Right kidney (tissue), 1 donor: Measurements from ENCODE around the gene FNBP1.
"Not testable (repeated sequence)": the region's sequence is repeated elsewhere in the genome, so short reads cannot be mapped to it uniquely, and the experiment has no call there.

Experiments
- DNase-seq: peaks from one replicate; pipeline ENCODE4 v3.0.0-alpha.2; 2016

The FNBP1 gene

DNA sequence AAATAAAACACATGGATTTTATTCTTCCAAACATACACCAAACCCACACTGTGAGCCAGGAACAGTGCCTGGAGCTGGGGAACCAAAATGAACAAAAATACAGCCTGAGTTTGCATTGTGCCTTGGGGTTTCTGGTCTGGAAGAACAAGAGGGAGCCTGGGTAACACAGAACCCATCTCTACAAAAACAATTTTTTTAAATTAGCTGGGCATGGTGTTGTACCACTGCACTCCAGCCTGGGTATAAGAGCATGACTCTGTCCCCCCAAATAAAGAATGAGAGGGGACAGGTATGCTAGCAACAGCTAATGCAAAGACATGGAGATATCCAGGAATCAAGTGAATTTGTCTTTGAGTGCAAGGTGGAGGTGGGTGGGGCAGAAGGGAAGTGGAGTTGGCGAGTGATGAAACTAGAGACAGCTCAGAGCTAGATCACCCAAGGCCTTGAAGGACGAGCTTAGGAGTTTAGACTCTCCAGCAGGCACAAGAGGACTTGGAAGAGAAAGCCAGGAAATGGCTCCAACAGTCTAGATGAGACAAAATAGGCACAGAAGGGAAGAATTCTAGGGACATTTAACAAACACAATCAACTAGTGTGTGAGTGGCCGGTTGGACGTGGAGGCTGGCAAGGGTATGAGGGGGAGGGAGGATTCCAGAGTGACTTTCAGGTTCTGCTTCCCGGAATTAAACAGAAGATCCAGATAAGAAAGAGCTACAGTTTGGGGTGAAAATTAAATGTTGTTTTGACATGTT lies 47.4 kb downstream of the FNBP1 start:
- no peak for DNase-seq

DNA sequence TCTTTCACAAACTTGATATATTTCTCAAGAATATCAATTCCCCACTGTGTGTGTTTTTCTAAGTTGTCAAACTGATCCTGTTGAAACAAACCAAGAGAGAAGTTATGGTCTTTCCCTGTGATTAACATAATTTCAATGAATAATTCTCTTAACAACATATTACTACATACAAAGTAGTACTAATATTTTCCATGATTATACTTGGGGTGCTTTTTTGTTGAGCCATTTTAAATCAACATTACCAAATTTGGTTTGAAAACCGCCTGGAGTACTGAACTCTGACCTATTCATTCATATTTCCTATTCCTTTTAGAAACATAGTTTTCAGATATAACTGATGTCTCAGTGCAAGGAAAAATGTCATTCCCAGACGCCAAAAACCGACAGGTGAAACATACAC lies 48.1 kb downstream of the FNBP1 start:
- DNase-seq, result no peak

DNA sequence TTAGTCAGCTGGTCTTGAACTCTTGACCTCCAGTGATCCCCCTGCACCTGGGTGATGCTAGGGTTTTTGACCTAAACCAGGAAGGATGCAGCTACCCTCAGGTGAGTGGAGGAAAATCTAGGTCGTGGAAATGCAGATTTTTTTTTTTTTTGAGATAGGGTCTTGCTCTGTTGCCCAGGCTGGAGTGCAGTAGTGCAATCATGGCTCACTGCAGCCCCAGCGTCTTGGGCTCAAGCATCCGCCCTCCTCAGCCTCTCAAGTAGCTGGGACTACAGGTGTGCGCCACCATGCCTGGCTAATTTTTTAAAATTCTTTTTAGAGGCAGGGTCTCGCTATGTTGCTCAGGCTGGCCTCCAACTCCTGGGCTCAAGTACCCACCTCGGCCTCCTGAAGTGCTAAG lies 51.9 kb downstream of the FNBP1 start:
- not testable (repeated sequence) for DNase-seq

DNA sequence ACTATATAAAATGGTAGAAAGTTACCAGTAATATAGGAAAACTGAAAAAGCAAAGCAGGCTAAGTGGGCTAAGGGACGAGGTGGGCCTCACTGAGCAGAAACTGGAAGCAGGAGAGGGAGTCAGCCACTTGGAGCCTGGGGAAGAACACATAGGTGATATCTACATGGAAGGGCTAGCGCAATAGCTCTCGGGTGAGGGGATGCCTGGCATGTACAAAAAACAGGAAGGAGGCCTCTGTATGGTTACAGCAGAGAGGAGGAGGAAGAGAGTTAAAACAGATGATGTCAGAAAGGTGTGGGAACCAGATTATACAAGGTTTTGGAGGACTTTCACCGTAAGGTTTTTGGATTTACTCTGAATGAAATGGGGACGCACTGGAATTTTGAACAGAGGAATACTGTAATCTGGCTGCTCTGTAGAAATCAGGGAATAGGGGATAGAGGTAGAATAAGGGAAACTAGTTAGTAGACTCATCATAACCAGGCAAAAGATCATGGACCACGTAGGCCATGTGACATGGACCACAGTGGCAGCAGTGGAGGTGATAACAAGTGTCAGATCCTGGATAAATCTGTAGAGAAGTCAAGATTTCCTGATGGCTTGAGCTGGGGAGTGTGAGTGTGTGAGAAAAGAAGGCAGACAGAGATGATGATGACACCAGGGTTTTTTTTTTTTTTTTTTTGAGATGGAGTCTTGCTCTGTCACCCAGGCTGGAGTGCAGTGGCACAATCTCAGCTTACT lies 52.5 kb downstream of the FNBP1 start:
- DNase-seq, result no peak

DNA sequence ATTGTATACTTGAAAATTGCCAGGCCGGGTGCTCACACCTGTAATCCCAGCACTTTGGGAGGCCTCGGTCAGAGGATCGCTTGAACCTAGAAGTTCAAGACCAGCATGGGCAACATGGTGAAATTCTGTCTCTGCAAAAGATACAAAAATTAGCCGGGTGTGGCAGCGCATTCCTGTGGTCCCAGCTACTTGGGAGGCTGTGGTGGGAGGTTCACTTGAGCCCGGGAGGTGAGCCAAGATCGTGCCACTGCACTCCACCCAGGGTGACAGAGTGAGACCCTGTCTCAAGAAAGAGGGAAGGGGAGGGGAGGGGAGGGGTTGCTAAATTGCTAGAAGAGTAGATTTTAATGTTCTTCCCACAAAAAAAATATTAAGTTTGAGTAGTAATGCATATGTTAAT lies 53.2 kb downstream of the FNBP1 start:
- no peak for DNase-seq

DNA sequence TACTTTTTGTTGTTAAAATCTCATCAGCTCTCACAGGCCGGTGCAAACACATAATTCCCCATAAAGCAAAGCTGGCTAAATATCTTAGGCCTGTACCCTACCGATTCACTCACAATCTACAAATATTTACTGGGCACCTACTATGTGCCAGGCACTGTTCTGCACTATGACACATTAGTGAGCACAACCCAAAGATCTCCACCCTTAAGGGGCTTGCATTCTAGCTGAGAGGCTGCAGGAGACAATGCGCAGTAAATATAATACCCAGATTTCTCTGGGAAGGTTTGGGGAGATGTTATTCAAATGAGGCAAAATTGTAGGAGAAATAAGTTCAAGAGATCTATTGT lies 53.7 kb downstream of the FNBP1 start:
- no peak for DNase-seq

DNA sequence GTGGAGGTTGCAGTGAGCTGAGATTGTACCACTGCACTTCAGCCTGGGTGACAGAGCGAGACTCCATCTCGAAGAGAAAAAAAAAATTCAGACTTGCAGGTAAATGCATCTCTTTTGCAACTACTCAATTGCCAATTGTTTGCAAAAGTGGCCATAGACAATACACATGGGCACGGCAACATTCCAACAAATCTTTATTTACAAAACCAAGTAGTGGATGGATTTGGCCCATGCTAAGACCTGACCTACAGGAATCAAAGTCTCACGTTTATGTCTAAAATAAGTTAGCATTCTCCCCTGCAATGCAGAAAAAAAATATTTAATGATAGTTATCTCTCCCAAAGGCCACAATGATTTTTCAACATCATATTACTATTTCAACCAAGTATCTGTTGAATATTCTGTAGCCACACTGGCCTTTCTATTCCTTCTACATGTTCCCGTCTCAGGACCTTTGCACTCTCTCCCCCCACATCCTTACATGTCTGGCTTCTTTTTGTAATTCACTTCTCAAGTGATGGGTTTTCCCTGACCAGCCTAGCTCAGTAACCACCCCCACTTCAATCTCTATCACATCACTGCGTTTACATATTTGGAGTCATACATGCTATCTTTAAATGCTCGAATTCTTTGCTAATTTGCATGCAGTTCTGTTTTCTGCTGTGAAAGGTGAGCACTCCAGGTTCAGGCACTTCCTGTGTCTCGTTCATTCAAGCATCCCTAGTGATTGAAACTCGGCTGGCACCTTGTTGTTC lies 54.2 kb downstream of the FNBP1 start:
- DNase-seq, result no peak

DNA sequence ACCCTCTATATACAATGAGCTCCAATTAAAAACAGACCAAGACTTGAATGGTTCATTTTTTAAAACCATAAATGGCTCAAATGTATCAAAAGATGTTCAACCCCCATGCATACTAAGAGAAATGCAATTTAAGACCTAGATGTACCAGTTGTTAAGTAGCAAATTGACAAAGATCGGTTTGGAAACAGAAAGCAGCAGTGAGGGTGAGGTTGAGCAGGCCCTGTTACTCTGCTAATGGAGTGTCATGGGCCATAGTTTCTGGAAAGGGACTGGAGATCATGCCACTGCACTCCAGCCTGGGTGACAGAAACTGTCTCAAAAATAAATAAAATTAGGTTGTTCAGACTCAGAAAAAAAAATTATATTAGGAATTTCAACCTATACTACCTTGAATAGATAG lies 55.0 kb downstream of the FNBP1 start:
- DNase-seq, result no peak

DNA sequence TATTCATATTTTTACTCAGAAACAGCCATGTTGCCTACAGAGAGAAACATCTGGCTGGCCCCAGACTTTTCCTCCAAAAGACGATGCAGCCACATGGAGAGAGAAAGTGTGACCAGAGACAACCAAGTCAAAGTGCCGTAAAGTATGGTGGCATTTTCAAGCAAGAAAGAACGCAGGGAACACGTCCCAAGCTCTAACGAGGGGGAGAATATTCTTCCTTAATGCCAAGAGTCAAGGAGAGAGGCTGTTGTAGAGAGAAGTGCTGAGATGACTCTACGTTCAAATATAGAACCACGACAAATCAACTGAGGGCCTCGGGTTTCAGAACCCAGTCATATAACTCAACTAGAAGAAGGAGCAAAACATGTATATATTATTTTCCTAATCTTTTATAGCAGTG lies 55.9 kb downstream of the FNBP1 start:
- DNase-seq, result no peak

DNA sequence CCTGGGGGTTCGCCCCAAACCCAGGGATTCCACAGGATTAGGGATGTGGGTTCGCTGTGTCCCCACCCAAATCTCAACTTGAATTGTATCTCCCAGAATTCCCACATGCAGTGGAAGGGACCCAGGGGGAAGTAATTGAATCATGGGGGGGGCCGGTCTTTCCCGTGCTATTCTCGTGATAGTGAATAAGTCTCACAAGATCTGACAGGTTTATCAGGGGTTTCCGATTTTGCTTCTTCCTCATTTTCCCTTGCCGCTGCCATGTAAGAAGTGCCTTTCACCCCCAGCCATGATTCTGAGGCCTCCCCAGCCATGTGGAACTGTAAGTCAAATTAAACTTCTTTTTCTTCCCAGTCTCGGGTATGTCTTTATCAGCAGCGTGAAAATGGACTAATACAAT lies 58.4 kb downstream of the FNBP1 start:
- not testable (repeated sequence) for DNase-seq

DNA sequence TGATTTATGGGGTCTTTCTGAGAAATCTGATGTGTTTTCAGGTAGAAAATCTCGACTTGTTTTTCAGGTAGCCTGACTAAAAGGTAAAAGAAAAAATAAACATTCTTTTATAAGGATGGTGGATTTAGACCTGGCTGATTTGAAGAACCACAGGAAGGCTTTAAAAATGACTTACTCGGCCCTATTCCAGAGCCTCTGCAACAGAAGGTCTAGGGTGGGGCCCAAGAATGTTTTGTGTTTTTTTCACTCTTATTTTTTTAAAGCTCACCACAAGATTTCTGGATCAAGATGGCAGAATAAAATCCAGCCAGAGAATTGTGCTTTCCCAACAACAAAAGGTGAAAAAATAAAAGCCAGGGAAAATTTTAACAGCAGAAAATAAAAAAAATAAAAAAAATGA lies 59.1 kb downstream of the FNBP1 start:
- DNase-seq, result no peak

DNA sequence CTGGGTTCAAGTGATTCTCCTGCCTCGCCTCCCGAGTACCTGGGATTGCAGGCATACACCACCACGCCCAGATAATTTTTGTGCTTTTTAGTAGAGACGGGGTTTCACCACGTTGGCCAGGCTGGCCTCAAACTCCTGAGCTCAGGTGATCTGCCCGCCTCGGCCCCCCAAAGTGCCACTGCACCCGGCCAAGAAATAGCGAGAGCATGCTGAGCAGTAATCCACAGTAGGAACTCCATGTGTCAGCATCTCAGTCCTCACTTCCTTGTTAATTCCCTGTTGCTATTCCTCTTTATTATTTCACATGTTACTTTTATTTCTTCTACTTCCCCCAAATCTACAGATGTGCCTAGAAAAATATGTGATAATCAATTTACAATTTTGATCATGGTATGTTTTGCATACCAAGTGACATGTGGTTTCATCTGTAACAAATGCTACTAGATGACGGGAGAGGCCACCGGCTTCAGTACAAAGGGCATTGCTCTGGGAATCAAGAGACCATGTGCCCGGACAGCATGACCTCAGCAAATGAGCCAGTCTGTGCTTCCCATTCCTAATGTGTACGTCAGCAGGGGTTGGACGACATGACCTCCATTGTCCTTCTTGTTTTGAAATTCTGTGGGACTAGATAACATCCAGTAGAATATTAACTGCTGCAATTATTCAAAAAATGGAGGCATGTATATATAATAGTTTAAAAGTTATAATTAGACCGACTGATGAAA lies 61.6 kb downstream of the FNBP1 start:
- no peak for DNase-seq

DNA sequence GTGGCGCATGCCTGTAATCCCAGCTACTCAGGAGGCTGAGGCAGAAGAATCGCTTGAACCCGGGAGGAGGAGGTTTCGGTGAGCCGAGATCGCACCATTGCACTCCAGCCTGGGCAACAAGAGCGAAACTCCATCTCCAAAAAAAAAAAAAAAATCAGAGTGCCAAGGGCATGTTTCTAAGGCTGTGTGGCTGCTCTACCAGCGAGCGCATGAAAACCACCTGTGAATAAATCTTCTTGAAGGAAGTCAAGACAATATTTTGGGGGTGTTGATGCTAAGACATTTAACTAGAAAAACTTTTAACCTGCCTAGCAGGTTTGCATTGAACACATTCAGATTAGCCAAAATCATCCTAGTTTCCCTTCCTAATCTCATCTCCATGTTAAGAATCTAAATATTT lies 62.8 kb downstream of the FNBP1 start:
- not testable (repeated sequence) for DNase-seq

DNA sequence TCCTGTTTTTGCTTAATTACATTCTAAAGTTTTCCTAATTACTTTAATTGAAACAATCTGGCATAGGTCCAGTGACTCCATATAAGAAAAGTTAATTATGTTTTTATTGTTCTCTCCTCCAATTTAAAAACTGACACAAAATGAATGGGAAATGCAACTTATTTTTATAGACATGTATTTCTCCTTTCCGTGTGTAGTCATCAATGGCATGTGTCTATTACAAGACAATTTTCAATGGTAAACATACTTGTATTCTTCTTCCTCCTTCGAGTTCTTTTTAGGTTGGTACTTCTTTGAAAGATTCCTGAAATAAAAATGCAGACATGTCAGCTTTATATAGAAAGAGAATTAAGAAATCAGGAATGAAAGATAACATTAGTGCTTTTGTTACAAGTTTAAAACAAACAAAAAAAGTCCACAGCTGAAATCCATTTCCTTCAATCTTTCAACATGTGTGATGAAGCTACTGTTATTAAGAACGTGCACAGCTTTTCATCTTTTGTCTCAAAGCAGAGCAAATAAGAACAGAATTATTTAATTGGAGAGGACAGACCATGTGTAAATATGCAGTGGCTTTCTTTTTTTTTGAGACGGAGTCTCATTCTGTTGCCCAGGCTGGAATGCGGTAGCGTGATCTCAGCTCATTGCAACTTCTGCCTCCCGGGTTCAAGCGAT lies 63.8 kb downstream of the FNBP1 start:
- DNase-seq, result no peak

DNA sequence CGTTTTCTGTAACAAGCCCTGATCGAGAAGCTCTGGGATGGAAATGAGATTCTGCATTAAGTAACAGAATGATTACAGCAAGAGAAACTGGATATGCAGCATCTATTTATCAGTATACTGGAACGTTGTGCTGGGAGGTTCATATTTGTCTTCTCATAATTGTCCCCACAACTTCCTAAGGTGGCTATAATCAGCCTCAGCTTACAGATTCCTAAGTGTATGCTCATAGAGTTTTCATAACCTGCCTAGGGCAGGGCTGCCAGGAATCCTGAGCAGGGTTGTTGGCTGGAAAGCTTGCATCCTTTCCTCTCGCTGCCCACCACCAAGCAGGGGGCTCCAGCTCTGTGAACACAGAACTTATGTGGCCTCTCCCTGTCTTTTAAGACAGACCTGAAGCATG lies 70.2 kb downstream of the FNBP1 start:
- no peak for DNase-seq

DNA sequence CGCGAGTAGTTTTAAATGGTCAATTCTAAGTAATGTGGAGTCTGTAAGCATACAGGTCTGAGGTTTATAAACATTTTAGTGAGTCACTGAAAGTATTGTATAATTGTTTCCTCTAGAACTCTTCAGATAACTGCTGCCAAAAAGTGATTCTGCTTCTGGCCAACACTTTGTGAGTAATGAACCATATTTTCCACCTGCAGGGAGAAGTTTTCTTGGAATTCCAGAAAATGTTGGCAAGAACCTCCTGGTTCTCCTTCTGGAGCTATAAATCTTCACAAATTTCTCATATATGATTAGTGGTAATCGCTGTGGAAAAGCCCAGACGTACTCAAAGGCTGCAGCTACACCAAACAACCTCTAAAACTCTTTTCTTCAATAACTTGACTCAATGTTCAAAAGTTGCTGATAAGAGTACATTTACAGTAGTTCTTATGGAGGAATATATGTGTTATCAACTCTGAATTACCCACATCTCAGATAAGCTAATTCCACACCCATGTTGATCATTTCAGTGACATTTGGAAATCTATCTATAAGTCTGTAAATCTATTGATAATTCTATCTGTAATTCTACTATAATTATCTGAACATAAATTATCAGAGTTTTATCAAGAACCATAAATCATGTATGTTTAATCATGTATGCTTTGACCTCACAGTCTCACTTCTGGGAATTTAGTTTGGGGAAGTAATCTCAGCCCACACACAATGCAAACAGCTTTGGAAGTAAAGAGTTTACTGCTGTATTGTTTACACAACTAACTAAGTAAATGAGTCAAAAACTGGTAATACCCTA lies 74.1 kb downstream of the FNBP1 start:
- no peak for DNase-seq

DNA sequence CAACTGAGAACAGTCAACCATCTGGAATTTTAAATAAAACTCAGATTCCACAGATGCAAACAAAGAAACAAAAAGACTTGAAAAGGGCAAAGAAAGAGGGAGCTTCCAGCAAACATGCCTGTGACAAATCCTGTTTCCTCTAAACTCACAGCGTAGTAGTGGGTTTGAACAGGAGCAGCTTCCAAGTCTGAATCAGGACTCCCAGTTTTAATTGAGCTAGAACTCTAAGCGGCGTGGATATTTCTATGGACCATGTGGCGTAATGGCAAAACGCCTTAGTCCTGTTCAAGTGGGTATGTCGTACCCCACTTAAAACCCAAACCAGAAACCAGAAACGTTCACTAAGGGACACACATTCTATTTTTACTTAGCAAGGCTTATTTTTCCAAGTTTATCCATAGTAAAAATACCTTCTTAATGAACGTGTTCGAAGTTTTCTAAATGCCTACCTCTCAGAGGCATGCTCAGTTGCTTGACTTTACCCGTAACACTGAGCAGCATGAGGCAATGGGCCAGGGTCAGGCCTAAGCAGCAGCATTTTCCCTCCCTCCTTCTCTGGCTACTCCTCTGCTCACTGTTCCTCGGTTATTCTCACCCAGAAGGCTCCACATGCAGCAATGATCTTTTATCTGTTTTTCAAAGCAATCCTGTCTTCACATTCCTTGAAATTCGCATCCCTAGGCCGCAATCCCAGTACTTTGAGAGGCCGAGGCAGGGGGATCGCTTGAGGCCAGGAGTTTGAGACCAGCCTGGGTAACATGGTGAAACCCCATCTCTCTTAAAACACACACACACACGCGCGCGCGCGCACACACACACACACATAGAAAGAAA lies 77.9 kb downstream of the FNBP1 start:
- no peak for DNase-seq

DNA sequence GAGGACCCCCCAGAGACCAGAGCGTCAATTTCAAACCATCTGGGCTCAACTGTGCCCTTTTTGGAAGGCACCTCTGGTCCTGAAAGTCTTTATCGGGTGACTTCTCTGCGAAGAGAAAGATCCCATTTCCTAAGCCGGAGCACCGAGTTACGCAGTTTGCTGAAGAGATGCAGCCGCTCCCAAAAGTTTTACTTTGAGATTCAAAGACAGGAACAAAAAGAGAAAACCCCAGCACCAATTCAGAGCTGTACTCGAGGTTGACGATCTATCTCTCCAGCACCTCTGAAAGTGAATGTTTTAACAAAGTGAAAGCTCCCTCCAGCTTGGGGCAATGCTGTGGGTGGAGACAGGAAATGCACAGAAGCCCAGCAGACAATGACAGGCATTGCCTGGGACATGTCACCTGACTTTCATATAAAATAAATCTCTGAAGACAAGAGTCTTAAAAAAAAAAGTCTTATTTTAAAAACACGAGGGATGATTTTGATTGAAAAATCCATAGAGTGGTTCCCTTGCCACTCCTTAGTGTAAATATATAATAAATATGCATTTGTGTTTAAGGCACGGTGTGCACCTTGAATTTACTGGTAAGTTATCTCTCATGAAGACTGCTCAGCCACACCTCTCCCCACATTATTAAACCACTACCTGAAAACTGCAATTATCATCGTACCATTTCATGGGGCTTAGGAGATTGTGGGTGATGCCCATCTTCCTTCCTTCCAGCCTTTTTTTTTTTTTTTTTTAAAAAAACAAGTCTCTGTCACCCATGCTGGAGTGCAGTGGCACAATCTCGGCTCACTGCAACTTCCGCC lies 79.9 kb downstream of the FNBP1 start:
- DNase-seq, result peak; percentile 50

DNA sequence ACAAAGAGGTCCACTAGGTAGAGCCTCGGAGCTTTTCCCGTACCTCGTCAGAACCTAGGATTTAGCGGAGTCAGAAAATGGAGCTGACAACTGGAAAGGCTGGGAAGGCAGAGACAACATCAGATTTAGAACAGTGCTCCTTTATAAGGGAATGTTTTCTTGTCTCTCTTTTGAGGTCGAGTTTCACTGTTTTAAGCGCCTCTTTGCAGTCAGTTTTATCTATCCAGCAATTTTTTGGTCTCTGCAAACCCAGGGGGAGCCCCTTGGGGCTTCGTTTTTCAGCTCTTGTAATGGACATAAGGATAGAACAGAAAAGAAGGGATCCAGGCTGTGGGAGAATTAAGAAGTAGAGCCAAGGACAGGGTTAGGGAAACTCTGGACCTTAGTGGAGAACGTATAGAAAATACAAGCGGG lies 80.5 kb downstream of the FNBP1 start:
- DNase-seq, result peak; percentile 45
